Measurements from ENCODE around the gene STXBP5.

The STXBP5 gene

GRCh38 chr6:147214248-147215227, 10.3 kb downstream of the STXBP5 start:
- no peak for TF ChIP-seq CTCF (conservative IDR thresholded peaks at IDR 0.05; ENCODE audit: low read depth, low read length)
- H3K4me3 ChIP-seq (ENCODE audit: low read length) = no peak overlapping the region
- no peak for DNase-seq (ENCODE audit: low read depth)

- H3K4me3 ChIP-seq (ENCODE audit: low read length) = no peak overlapping the region
- no peak for TF ChIP-seq CTCF (conservative IDR thresholded peaks at IDR 0.05; ENCODE audit: low read depth, low read length)
- DNase-seq (ENCODE audit: low read depth) = no peak
Observed at GRCh38 chr6:147216915-147217314, 12.7 kb downstream of the STXBP5 start.

GRCh38 chr6:147217840-147218404, 13.7 kb downstream of the STXBP5 start:
- no peak for TF ChIP-seq CTCF (conservative IDR thresholded peaks at IDR 0.05; ENCODE audit: low read depth, low read length)
- no peak for DNase-seq (ENCODE audit: low read depth)
- H3K4me3 ChIP-seq (ENCODE audit: low read length) = no peak overlapping the region

- DNase-seq (ENCODE audit: low read depth) = no peak
- no peak overlapping the region for H3K4me3 ChIP-seq (ENCODE audit: low read length)
- TF ChIP-seq CTCF (conservative IDR thresholded peaks at IDR 0.05; ENCODE audit: low read depth, low read length) = no peak
Observed at GRCh38 chr6:147218797-147219196, 14.6 kb downstream of the STXBP5 start.

GRCh38 chr6:147219463-147219862, 15.2 kb downstream of the STXBP5 start:
- no peak overlapping the region for H3K4me3 ChIP-seq (ENCODE audit: low read length)
- no peak for TF ChIP-seq CTCF (conservative IDR thresholded peaks at IDR 0.05; ENCODE audit: low read depth, low read length)
- no peak for DNase-seq (ENCODE audit: low read depth)

GRCh38 chr6:147220345-147220744, 16.1 kb downstream of the STXBP5 start:
- TF ChIP-seq CTCF (conservative IDR thresholded peaks at IDR 0.05; ENCODE audit: low read depth, low read length) = no peak
- H3K4me3 ChIP-seq (ENCODE audit: low read length) = no peak overlapping the region
- DNase-seq (ENCODE audit: low read depth) = no peak
